CD4-positive, CD25-positive, alpha-beta regulatory T cell (primary cell): ENCODE results near the gene SEM1. TPM values are rescaled to one million over a fixed set of nuclear protein-coding genes. Genes with fewer than 3 reads are reported as not detected.
"Not testable (repeated sequence)": the region's sequence is repeated elsewhere in the genome, so short reads cannot be mapped to it uniquely, and the experiment has no call there.

ENCODE experiments used
- ATAC-seq, 2 donors: fragments of 150-1000 bp; cut with Tn5 transposase; one replicate each; pipeline ENCODE4 v1.10.0; 2021; ENCODE audit warnings: low read depth in 2 of 2, moderate number of reproducible peaks in 2 of 2, moderate library complexity in 1 of 2
- DNase-seq, 3 donors: peaks; one replicate each; pipeline versions ENCODE4 v3.0.0 to v3.0.0-alpha.2; 2012 to 2022; ENCODE audit warnings: mixed read lengths in 1 of 3
- H3K27ac ChIP-seq: one replicate; pipeline ENCODE4 v1.7.0; 2013; ENCODE audit warnings: mild to moderate bottlenecking, low read length; ENCODE audit not compliant: insufficient read depth, poor library complexity, severe bottlenecking
- H3K27me3 ChIP-seq: one replicate; pipeline ENCODE4 v1.7.0; 2013; ENCODE audit warnings: low read length; ENCODE audit not compliant: control insufficient read depth, insufficient read depth
- H3K36me3 ChIP-seq: one replicate; pipeline ENCODE4 v1.7.0; 2013; ENCODE audit warnings: mild to moderate bottlenecking, low read length, moderate library complexity; ENCODE audit not compliant: control insufficient read depth, insufficient read depth
- H3K4me1 ChIP-seq: 2 replicates; pipeline ENCODE4 v1.7.0; 2013; ENCODE audit warnings: mild to moderate bottlenecking, low read length; ENCODE audit not compliant: insufficient read depth, control insufficient read depth, poor library complexity, severe bottlenecking
- H3K4me3 ChIP-seq: one replicate; pipeline ENCODE4 v1.7.0; 2013; ENCODE audit warnings: low read depth, mild to moderate bottlenecking, low read length, moderate library complexity
- H3K9me3 ChIP-seq, 2 experiments: 1 replicate in 1 of 2; 2 replicates in 1 of 2; pipeline ENCODE4 v1.7.0; 2013; ENCODE audit warnings: low read length in 2 of 2, mild to moderate bottlenecking in 1 of 2, moderate library complexity in 1 of 2; ENCODE audit not compliant: control insufficient read depth in 2 of 2
- H3K27ac Mint-ChIP-seq, 3 donors: one replicate each; pipeline ENCODE4 v1.8.0; 2020 to 2022; ENCODE audit warnings: mild to moderate bottlenecking in 3 of 3, mixed read lengths in 3 of 3, moderate library complexity in 2 of 3
- H3K27me3 Mint-ChIP-seq: one replicate; pipeline ENCODE4 v1.8.0; 2022; ENCODE audit warnings: mild to moderate bottlenecking, mixed read lengths
- H3K36me3 Mint-ChIP-seq: one replicate; pipeline ENCODE4 v1.8.0; 2020; ENCODE audit warnings: mixed read lengths
- H3K4me1 Mint-ChIP-seq, 4 donors: one replicate each; pipeline ENCODE4 v1.8.0; 2020 to 2022; ENCODE audit warnings: mixed read lengths in 4 of 4, mild to moderate bottlenecking in 1 of 4
- H3K4me3 Mint-ChIP-seq, 4 donors: one replicate each; pipeline ENCODE4 v1.8.0; 2020 to 2022; ENCODE audit warnings: mild to moderate bottlenecking in 4 of 4, mixed read lengths in 4 of 4, moderate library complexity in 3 of 4
- H3K9me3 Mint-ChIP-seq, 7 donors: one replicate each; pipeline ENCODE4 v1.8.0; 2020 to 2022; ENCODE audit warnings: mixed read lengths in 7 of 7, mild to moderate bottlenecking in 3 of 7, moderate library complexity in 2 of 7
- polyA plus RNA-seq, 4 donors: library from polyadenylated mRNA; unstranded; fragments of 300-500 nt; fragmentation: Illumina TruSeq; gene quantifications; one replicate each; pipeline ENCODE4 v1.2.3, GENCODE V29; 2021
- total RNA-seq: library from RNA; stranded (reverse); gene quantifications from one replicate; pipeline ENCODE4 v1.2.3, GENCODE V29; 2022

The SEM1 gene
- total and polyA plus RNA-seq, 5 donors from 2014 or later: 20.4 to 202 (median 136) TPM

- H3K9me3 Mint-ChIP-seq: no peaks in the 10 kb centered on the region
- Histone ChIP-seq H3K27ac (no peak overlapping the region), H3K4me1 (peaks cover 17% of the 10 kb centered on the region), H3K36me3 (no peaks in the 10 kb centered on the region), H3K9me3 (no peaks in the 10 kb centered on the region), H3K4me3 (no peak overlapping the region), H3K27me3 (no peaks in the 10 kb centered on the region)
- DNase-seq (no peak), ATAC-seq (no peak)
- no peak overlapping the region for H3K27ac Mint-ChIP-seq
- H3K4me1 Mint-ChIP-seq: peaks cover 55 to 86% (median 59%) of the 10 kb centered on the region in 4 donors
- no peak overlapping the region for H3K4me3 Mint-ChIP-seq
- no peaks in the 10 kb centered on the region for H3K27me3 Mint-ChIP-seq
- peaks cover 22% of the 10 kb centered on the region for H3K36me3 Mint-ChIP-seq
Observed at GRCh38 chr7:96700516-96700915, 9.1 kb downstream of the SEM1 start.

GRCh38 chr7:96699219-96699871 is 10.3 kb downstream of the SEM1 start:
- Histone ChIP-seq H3K36me3 (peaks cover 3% of the 10 kb centered on the region), H3K9me3 (no peaks in the 10 kb centered on the region), H3K4me3 (no peak overlapping the region), H3K27me3 (no peaks in the 10 kb centered on the region), H3K27ac (no peak overlapping the region), H3K4me1 (peaks cover 17% of the 10 kb centered on the region)
- Mint-ChIP-seq H3K4me3 (no peak overlapping the region), H3K4me1 (peaks cover 50 to 84% (median 59%) of the 10 kb centered on the region in 4 donors), H3K36me3 (peaks cover 29% of the 10 kb centered on the region), H3K27me3 (no peaks in the 10 kb centered on the region), H3K27ac (peak overlapping the region in 2 of 3 donors; percentile 34 to 58), H3K9me3 (no peaks in the 10 kb centered on the region)
- DNase-seq: no peak
- ATAC-seq: no peak

DNA sequence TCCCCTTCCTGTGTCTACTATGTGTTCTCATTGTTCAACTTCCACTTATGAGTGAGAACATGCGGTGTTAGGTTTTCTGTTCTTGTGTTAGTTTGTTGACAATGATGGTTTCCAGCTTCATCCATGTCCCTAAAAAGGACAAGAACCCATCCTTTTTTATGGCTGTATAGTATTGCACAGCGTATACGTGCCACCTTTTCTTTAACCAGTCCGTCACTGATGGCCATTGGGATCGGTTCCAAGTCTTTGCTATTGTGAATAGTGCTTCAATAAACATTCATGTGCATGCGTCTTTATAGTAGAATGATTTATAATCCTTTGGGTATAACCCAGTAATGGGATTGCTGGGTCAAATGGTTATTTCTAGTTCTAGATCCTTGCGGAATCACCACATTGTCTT is 11.2 kb downstream of the SEM1 start:
- not testable (repeated sequence) for H3K27me3 ChIP-seq, H3K27me3 Mint-ChIP-seq, H3K27ac ChIP-seq, ATAC-seq, DNase-seq, H3K9me3 Mint-ChIP-seq, H3K9me3 ChIP-seq, H3K4me3 ChIP-seq, H3K4me3 Mint-ChIP-seq
- Mint-ChIP-seq H3K36me3 (peaks cover 32% of the 10 kb centered on the region), H3K27ac (peak overlapping the region in 1 of 3 donors; percentile 40), H3K4me1 (peaks cover 42 to 82% (median 59%) of the 10 kb centered on the region in 4 donors)
- H3K4me1 ChIP-seq: peaks cover 17% of the 10 kb centered on the region
- H3K36me3 ChIP-seq: peaks cover 10% of the 10 kb centered on the region

- Mint-ChIP-seq H3K4me3 (no peak overlapping the region), H3K4me1 (peaks cover 47 to 82% (median 61%) of the 10 kb centered on the region in 4 donors), H3K9me3 (no peaks in the 10 kb centered on the region), H3K27ac (peak overlapping the region in 1 of 3 donors; percentile 40), H3K36me3 (peaks cover 32% of the 10 kb centered on the region), H3K27me3 (no peaks in the 10 kb centered on the region)
- H3K4me3 ChIP-seq: no peak overlapping the region
- ATAC-seq (no peak), DNase-seq (no peak)
- no peaks in the 10 kb centered on the region for H3K27me3 ChIP-seq
- no peak overlapping the region for H3K27ac ChIP-seq
- peaks cover 14% of the 10 kb centered on the region for H3K36me3 ChIP-seq
- no peaks in the 10 kb centered on the region for H3K9me3 ChIP-seq
- H3K4me1 ChIP-seq: peaks cover 15% of the 10 kb centered on the region
Observed at GRCh38 chr7:96697822-96698221, 11.8 kb downstream of the SEM1 start.

- DNase-seq: no peak
- Histone ChIP-seq H3K27ac (no peak overlapping the region), H3K27me3 (no peaks in the 10 kb centered on the region), H3K36me3 (peaks cover 29% of the 10 kb centered on the region), H3K4me3 (no peak overlapping the region), H3K4me1 (peaks cover 12% of the 10 kb centered on the region), H3K9me3 (no peaks in the 10 kb centered on the region)
- Mint-ChIP-seq H3K4me1 (peaks cover 49 to 79% (median 67%) of the 10 kb centered on the region in 4 donors), H3K36me3 (peaks cover 41% of the 10 kb centered on the region), H3K27me3 (no peaks in the 10 kb centered on the region), H3K4me3 (no peak overlapping the region), H3K9me3 (no peaks in the 10 kb centered on the region), H3K27ac (no peak overlapping the region)
- ATAC-seq: no peak
Observed at GRCh38 chr7:96695581-96695980, 14.1 kb downstream of the SEM1 start.

DNA sequence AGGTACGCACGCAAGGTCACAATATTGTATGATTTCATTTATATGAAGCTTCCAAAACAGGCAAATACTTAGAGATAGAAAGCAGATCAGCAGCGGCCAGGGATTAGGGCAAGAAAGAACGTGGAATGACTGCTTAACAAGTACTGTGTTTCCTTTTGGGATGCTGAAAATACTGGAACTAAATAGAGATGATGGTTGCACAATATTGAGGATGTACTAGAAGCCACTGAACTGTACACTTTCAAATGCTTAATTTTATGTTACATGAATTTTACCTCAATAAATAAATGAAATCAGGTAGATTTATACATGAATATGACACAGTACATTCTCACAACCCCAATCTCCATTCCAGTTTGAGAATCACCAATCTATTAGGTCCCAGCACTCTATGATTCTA is 15.6 kb downstream of the SEM1 start:
- no peaks in the 10 kb centered on the region for H3K9me3 Mint-ChIP-seq
- H3K4me1 Mint-ChIP-seq: peaks cover 43 to 77% (median 66%) of the 10 kb centered on the region in 4 donors
- H3K27me3 ChIP-seq: no peaks in the 10 kb centered on the region
- no peak for ATAC-seq
- H3K4me3 Mint-ChIP-seq: peak overlapping the region in 1 of 4 donors; percentile 71
- H3K27ac ChIP-seq: no peak overlapping the region
- H3K4me1 ChIP-seq: peaks cover 12% of the 10 kb centered on the region
- no peak for DNase-seq
- no peak overlapping the region for H3K4me3 ChIP-seq
- H3K36me3 Mint-ChIP-seq: peaks cover 47% of the 10 kb centered on the region
- no peaks in the 10 kb centered on the region for H3K27me3 Mint-ChIP-seq
- H3K36me3 ChIP-seq: peaks cover 31% of the 10 kb centered on the region
- H3K27ac Mint-ChIP-seq: no peak overlapping the region
- H3K9me3 ChIP-seq: no peaks in the 10 kb centered on the region

DNA sequence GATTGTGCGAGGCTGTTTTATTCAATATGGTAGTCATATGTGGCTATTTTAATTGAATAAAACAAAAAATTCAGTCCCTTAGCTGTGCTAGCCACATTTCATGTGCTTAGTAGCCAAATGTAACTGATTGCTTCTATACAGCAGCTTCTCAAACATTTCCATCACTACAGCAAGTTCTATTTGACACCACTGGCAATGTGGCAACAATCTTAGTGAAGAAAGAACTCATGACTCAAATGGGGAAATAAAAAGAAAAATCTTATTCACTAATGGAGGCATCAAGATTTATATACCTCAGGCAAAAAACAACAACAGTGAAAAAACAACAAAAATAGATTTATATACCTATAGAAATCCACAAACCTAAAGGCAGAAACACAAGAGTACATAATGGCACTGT is 17.9 kb downstream of the SEM1 start:
- no peaks in the 10 kb centered on the region for H3K27me3 Mint-ChIP-seq
- no peak for ATAC-seq
- peaks cover 5% of the 10 kb centered on the region for H3K4me1 ChIP-seq
- DNase-seq: no peak
- no peaks in the 10 kb centered on the region for H3K27me3 ChIP-seq
- peaks cover 0 to 5% (median 0%) of the 10 kb centered on the region in 7 donors for H3K9me3 Mint-ChIP-seq
- no peak overlapping the region for H3K4me3 ChIP-seq
- peaks cover 37 to 59% (median 48%) of the 10 kb centered on the region in 4 donors for H3K4me1 Mint-ChIP-seq
- no peak overlapping the region for H3K27ac ChIP-seq
- peaks cover 47% of the 10 kb centered on the region for H3K36me3 Mint-ChIP-seq
- H3K4me3 Mint-ChIP-seq: no peak overlapping the region
- no peaks in the 10 kb centered on the region for H3K9me3 ChIP-seq
- peaks cover 39% of the 10 kb centered on the region for H3K36me3 ChIP-seq
- H3K27ac Mint-ChIP-seq: peak overlapping the region in 1 of 3 donors; percentile 28

DNA sequence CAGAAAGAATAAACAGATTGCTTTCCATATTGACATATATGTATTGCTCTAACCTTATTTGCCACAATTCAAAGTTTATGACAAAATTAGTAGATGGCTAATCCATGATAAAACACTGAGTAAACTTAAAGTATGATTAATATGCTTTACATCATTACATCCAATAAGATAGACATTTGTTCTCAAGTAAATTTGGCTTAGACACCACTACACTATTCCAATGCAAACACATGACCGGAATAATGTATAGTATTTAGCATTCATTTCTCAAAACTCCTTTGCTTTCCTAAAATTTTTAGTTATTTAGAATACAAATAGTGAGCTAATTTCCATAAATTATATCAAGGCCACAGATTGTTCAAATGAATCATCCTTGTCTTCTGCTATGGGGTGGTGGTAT is 20.2 kb downstream of the SEM1 start:
- no peak for ATAC-seq
- Histone ChIP-seq H3K36me3 (peaks cover 37% of the 10 kb centered on the region), H3K27me3 (no peaks in the 10 kb centered on the region), H3K9me3 (no peaks in the 10 kb centered on the region), H3K4me1 (peaks cover 19% of the 10 kb centered on the region), H3K4me3 (no peak overlapping the region), H3K27ac (no peak overlapping the region)
- peaks cover 47% of the 10 kb centered on the region for H3K36me3 Mint-ChIP-seq
- peaks cover 49 to 69% (median 56%) of the 10 kb centered on the region in 4 donors for H3K4me1 Mint-ChIP-seq
- no peak overlapping the region for H3K27ac Mint-ChIP-seq
- peaks cover 0 to 5% (median 1%) of the 10 kb centered on the region in 7 donors for H3K9me3 Mint-ChIP-seq
- no peak for DNase-seq
- H3K27me3 Mint-ChIP-seq: no peaks in the 10 kb centered on the region
- no peak overlapping the region for H3K4me3 Mint-ChIP-seq
